Stimulated activated CD4-positive, alpha-beta T cell treated with anti-CD3 and anti-CD28 coated beads, TNF-alpha, amount 100 ng/mL, for 1 hour (primary cell): ENCODE measurements around the gene CTSA.

Experiments
- DNase-seq, 3 donors: peaks; one replicate each; pipeline ENCODE4 v3.0.0-alpha.2; 2020; ENCODE audit warnings: low read depth in 3 of 3, low spot score in 1 of 3

CTSA gene

DNA sequence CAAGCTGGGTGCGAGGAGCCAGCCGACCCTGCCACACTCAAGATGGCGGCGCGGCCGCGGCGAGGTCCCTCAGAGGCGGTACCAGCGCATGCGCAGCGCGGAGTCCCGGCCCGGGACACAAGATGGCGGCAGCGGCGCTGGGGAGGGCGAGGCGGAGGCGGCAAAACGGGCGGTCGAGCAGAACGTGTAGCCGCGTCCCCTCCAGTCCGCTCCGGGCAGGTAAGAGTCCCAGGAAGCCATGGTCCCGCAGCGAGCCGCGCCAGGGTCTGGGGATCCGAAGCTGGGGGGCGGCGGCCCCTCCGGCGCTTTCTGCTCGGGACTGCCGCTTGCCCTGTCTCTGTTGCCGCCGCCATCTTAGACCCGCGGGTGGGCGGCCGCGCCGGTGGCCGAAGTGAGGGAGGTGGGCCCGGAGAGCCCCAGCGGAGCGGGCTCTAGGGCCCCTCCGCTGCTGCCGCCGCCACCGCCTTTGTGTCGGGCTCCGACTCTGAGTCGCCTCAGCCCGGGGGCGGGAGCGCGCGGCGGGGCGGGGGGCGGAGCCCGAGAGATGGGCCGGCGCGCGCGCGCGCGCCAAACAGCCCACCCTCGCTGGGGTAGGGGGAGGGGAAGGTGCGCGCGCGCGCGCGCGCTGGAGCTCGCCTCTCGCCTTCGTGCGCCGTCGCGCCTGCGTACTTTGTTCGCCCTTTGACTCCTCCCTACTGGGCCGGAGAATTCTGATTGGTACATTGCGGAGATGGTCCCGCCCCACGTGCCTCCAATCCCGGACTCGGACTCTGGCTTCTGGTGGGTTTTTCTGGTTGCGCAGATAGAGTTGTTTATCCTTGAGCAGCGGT lies 43.7 kb downstream of the CTSA start, which contains the start of gene PCIF1:
Gene PCIF1, plus strand, starts transcription at position 98 of the 830 bp plus-strand sequence. CDS start 4,317 bp downstream, outside the sequence.
- DNase-seq, result peak; percentile 97 to 99 (median 98)

GRCh38 chr20:45935416-45936046 lies 44.4 kb downstream of the CTSA start:
- no peak for DNase-seq

DNA sequence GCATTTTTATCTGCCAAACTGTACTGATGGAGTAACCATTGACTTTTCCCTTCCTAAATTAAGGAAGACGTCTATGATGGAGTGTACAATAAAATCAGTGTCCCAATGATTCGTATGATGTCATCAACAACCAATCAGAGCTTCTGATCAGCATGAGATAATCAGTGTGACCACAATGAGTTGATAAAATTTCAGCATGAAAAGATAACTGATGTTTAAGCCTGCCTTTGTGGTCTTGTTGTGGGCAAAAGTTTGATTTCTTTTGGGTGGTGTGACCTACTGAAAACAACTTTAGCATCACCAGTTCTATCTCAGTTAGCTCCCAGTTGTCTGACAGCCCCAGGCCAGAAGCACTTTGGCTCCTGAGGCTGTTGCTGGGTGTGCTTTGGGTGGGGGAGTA lies 46.6 kb downstream of the CTSA start:
- DNase-seq, result no peak

- DNase-seq, result no peak
Measured at GRCh38 chr20:45938727-45939438, 47.7 kb downstream of the CTSA start.

- DNase-seq, result no peak
Measured at GRCh38 chr20:45940053-45940452, 48.9 kb downstream of the CTSA start.

GRCh38 chr20:45940469-45940868 lies 49.3 kb downstream of the CTSA start:
- DNase-seq, result no peak

DNA sequence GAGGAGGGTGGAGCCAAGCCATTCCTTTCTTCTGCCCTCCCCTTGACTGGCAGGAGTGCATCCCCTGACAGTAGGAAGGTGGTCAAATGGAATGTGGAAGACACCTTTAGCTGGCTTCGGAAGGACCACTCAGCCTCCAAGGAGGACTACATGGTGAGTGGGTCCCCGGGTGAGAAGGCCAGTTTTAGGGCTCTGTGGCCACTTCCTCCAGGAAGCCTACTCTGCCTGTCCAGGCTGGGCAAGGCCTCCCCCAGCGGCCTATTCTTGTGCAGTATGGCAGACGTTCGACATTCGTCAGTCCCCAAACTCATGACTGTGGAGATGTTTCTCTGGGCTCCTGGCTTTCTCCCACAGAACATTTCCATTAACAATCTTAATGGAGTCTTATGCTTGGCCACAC lies 52.5 kb downstream of the CTSA start:
- DNase-seq, result no peak

DNA sequence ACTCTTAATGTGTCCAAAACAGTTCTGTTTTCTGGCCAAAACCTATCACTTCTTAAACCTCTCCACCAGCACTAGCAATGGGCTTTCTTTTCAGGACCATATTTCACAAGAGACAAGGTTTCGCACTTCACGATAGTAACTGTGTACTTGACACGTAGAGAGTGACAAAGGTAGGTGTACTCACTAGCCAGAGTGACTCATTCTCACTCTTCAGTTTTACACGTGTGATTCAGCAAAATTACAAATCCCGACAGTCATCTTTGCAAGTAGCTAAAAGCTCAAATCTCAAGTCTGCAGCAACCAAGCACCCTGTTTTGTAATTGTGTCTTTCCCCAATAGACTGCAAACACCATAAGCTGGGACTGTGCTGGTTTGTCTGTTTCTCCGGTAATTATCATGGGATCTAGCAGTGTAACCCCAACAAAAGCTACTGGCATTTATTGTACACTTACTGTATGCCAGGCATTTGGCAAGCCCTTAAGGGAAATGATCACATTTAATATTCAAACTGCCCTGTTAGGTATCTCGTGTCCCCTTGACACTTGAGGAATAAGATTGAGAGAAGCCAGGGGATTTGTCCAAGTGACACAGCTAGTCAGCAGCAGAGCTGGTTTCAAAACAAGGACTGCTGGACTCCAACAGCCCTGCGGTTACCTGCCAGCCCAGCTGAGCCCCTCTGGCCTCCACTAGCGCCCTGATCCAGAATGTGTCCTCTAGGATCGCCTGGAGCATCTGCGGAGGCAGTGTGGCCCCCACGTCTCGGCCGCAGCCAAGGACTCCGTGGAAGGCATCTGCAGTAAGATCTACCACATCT lies 53.2 kb downstream of the CTSA start:
- DNase-seq, result no peak

DNA sequence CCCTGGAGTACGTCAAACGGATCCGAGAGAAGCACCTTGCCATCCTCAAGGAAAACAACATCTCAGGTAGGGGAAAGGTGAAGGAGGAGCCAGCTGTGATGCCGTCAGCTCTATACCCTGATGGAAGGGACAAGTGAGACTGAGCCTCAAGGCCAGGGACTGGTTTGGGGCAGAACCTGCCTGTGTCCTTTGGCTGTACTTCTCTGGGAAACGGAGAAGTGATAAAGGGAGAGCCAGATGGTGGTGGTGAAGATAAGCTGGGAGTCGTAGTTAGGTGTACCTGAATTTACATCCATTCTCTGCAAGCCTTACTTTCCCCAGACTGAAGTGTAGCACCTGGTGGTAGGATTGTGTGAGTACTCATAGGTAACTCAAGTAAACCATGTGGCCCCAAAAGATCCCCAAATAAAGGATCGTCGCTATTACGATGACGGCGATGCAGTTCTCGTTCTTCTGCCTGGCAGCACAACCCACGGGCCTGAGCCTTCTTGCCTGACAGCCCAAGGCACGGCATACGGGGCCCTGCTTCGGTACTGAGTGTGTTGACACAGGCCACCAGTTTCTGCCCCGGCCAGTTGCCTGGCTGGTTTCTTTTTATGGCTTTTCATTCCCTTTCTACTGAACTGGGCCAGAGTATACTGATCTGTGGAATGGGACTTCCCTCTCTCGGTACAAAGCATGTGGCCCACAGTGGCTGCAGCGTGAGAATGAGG lies 54.0 kb downstream of the CTSA start:
- DNase-seq, result no peak

DNA sequence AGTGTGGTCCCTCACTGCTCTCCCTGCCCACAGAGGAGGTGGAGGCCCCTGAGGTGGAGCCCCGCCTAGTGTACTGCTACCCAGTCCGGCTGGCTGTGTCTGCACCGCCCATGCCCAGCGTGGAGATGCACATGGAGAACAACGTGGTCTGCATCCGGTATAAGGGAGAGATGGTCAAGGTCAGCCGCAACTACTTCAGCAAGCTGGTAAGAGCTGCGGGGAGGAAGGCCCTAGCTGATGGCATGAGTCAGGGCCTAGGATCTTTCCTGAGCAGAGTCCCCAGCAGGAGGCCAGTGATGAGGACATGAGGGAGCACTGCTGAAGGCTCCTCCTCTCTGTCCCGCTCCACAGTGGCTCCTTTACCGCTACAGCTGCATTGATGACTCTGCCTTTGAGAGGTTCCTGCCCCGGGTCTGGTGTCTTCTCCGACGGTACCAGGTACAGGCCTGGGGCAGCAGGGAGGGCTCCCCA lies 54.6 kb downstream of the CTSA start:
- no peak for DNase-seq

GRCh38 chr20:45946149-45946970 lies 55.2 kb downstream of the CTSA start:
- no peak for DNase-seq

- no peak for DNase-seq
Measured at GRCh38 chr20:45947110-45947866, 56.2 kb downstream of the CTSA start.

GRCh38 chr20:45948261-45948733 lies 57.2 kb downstream of the CTSA start:
- no peak for DNase-seq
